H1 (cell line): ENCODE results near the gene NAXD. TPM values are rescaled to one million over a fixed set of nuclear protein-coding genes. Genes with fewer than 3 reads are reported as not detected.

Experiments used
- CTCF ChIA-PET: fragments of 300-600 bp; sonication (Branson Sonifier 250); formaldehyde crosslinking; loops from one replicate; lab custom pipeline; 2021; ENCODE audit not compliant: partially characterized antibody; lab: Charles Lee
- POLR2A ChIA-PET: fragments of 300-600 bp; sonication (Branson Sonifier 250); formaldehyde crosslinking; loops from one replicate; lab custom pipeline; 2021; ENCODE audit warnings: inconsistent platforms; ENCODE audit not compliant: partially characterized antibody; lab: Charles Lee
- DNase-seq, 2 experiments: peaks; one replicate each; pipeline versions ENCODE4 v3.0.0 to v3.0.0-alpha.2; 2010 to 2022; ENCODE audit warnings: low spot score in 2 of 2, low read depth in 1 of 2, mixed read lengths in 1 of 2
- FAIRE-seq: peaks from 2 replicates; lab custom pipeline; 2011; peaks lifted over from hg19 to GRCh38; lab: Jason Lieb, UNC
- H2AFZ ChIP-seq: 2 replicates; pipeline ENCODE4 v1.8.1; 2012; ENCODE audit warnings: low read length, inconsistent platforms
- H2AK5ac ChIP-seq: 2 replicates; pipeline ENCODE4 v1.6.1; 2013; ENCODE audit warnings: low read depth, low read length
- H2BK120ac ChIP-seq: replicated peaks from 2 replicates; pipeline ENCODE3; 2013; ENCODE audit warnings: low read depth, low read length, inconsistent platforms
- H2BK12ac ChIP-seq: 2 replicates; pipeline ENCODE4 v1.6.1; 2013; ENCODE audit warnings: low read depth, low read length
- H2BK15ac ChIP-seq: 2 replicates; pipeline ENCODE4 v1.6.1; 2013; ENCODE audit warnings: low read length
- H2BK20ac ChIP-seq: 2 replicates; pipeline ENCODE4 v1.6.1; 2013; ENCODE audit warnings: low read length
- H2BK5ac ChIP-seq: 2 replicates; pipeline ENCODE4 v1.6.1; 2013; ENCODE audit warnings: low read depth, low read length
- H3K14ac ChIP-seq: 2 replicates; pipeline ENCODE4 v1.6.1; 2013; ENCODE audit warnings: inconsistent platforms; ENCODE audit not compliant: insufficient read length
- H3K18ac ChIP-seq: 2 replicates; pipeline ENCODE4 v1.6.1; 2013; ENCODE audit warnings: low read length; ENCODE audit errors: extremely low read depth
- H3K23ac ChIP-seq: 2 replicates; pipeline ENCODE4 v1.6.1; 2013; ENCODE audit warnings: inconsistent platforms; ENCODE audit not compliant: insufficient read length
- H3K23me2 ChIP-seq: 2 replicates; pipeline ENCODE4 v1.6.1; 2013; ENCODE audit warnings: low read depth, low read length
- H3K27ac ChIP-seq: 2 replicates; pipeline ENCODE4 v1.6.1; 2011; ENCODE audit warnings: low read depth, low read length, inconsistent platforms
- H3K27me3 ChIP-seq, 4 experiments: replicated peaks in 1 of 4; 1 replicate in 1 of 4; 2 replicates in 3 of 4; pipeline versions ENCODE4 v1.6.1 to v1.8.1; 2011 to 2013; ENCODE audit warnings: low read length in 3 of 4, mild to moderate bottlenecking in 3 of 4, inconsistent platforms in 2 of 4, mixed read lengths in 2 of 4, moderate library complexity in 1 of 4; ENCODE audit not compliant: control insufficient read depth in 3 of 4, insufficient read depth in 3 of 4; ENCODE audit errors: extremely low read depth in 1 of 4
- H3K36me3 ChIP-seq, 4 experiments: 2 replicates each; pipeline versions ENCODE4 v1.6.1 to v1.8.1; 2011 to 2013; ENCODE audit warnings: mild to moderate bottlenecking in 4 of 4, low read length in 3 of 4, moderate library complexity in 2 of 4, control low read depth in 1 of 4, inconsistent platforms in 1 of 4; ENCODE audit not compliant: insufficient read depth in 4 of 4, control insufficient read depth in 2 of 4
- H3K4ac ChIP-seq: replicated peaks from 2 replicates; pipeline ENCODE3; 2013; ENCODE audit warnings: low read length, low read depth, mixed read lengths, inconsistent platforms; ENCODE audit not compliant: insufficient read length
- H3K4me1 ChIP-seq, 4 experiments: replicated peaks in 1 of 4; 1 replicate in 1 of 4; 2 replicates in 3 of 4; pipeline versions ENCODE4 v1.6.1 to v1.8.1; 2011 to 2013; ENCODE audit warnings: low read length in 3 of 4, inconsistent platforms in 2 of 4, mixed read lengths in 1 of 4; ENCODE audit not compliant: insufficient read depth in 4 of 4, control insufficient read depth in 3 of 4
- H3K4me2 ChIP-seq, 2 experiments: 2 replicates each; pipeline versions ENCODE4 v1.6.1 to v1.8.1; 2011 to 2013; ENCODE audit warnings: low read depth in 2 of 2, low read length in 2 of 2, control low read depth in 1 of 2, inconsistent platforms in 1 of 2, mild to moderate bottlenecking in 1 of 2; ENCODE audit not compliant: insufficient read depth in 1 of 2
- H3K4me3 ChIP-seq, 4 experiments: fragments of 200-600, 300-600 bp in 1 of 4; sonication (generic), shearing (Covaris generic), sonication (Bioruptor Twin) in 1 of 4; 2 replicates each; pipeline versions ENCODE4 v1.5.1 to v1.8.1; 2011 to 2016; ENCODE audit warnings: low read length in 4 of 4, low read depth in 3 of 4, control low read depth in 2 of 4, inconsistent platforms in 2 of 4, mild to moderate bottlenecking in 2 of 4, mixed read lengths in 1 of 4, moderate library complexity in 1 of 4; ENCODE audit not compliant: insufficient read depth in 2 of 4; ENCODE audit errors: extremely low read depth in 1 of 4
- H3K56ac ChIP-seq: replicated peaks from 2 replicates; pipeline ENCODE3; 2013; ENCODE audit warnings: low read depth, mild to moderate bottlenecking, mixed read lengths, low read length, inconsistent platforms; ENCODE audit not compliant: insufficient read length
- H3K79me1 ChIP-seq: 2 replicates; pipeline ENCODE4 v1.6.1; 2013; ENCODE audit warnings: low read depth, low read length, control low read depth
- H3K79me2 ChIP-seq, 2 experiments: 2 replicates each; pipeline versions ENCODE4 v1.6.1 to v1.8.1; 2012 to 2013; ENCODE audit warnings: low read length in 2 of 2, mild to moderate bottlenecking in 2 of 2, inconsistent platforms in 1 of 2; ENCODE audit not compliant: insufficient read depth in 2 of 2, control insufficient read depth in 1 of 2
- H3K9ac ChIP-seq, 4 experiments: replicated peaks in 1 of 4; 1 replicate in 1 of 4; 2 replicates in 3 of 4; pipeline versions ENCODE4 v1.6.1 to v1.8.1; 2011 to 2013; ENCODE audit warnings: low read depth in 3 of 4, low read length in 3 of 4, control low read depth in 2 of 4, mild to moderate bottlenecking in 2 of 4, moderate library complexity in 2 of 4, inconsistent platforms in 1 of 4; ENCODE audit errors: extremely low read depth in 1 of 4
- H3K9me3 ChIP-seq, 2 experiments: 2 replicates each; pipeline versions ENCODE4 v1.6.1 to v1.8.1; 2012 to 2013; ENCODE audit warnings: mild to moderate bottlenecking in 2 of 2, moderate library complexity in 2 of 2, control low read depth in 1 of 2, inconsistent platforms in 1 of 2, low read depth in 1 of 2, low read length in 1 of 2, mixed read lengths in 1 of 2; ENCODE audit not compliant: insufficient read depth in 2 of 2
- H4K20me1 ChIP-seq, 2 experiments: replicated peaks in 1 of 2; 2 replicates each; pipeline versions ENCODE3 to v1.8.1; 2011 to 2013; ENCODE audit warnings: inconsistent platforms in 2 of 2, low read length in 2 of 2, mild to moderate bottlenecking in 1 of 2; ENCODE audit not compliant: insufficient read depth in 2 of 2, control insufficient read depth in 1 of 2
- H4K5ac ChIP-seq: 2 replicates; pipeline ENCODE4 v1.6.1; 2013; ENCODE audit warnings: low read length, low read depth, mixed read lengths, inconsistent platforms; ENCODE audit not compliant: insufficient read length
- H4K8ac ChIP-seq: 2 replicates; pipeline ENCODE4 v1.8.0; 2013; ENCODE audit warnings: mild to moderate bottlenecking, moderate library complexity, low read length, inconsistent platforms; ENCODE audit not compliant: insufficient read depth; ENCODE audit errors: extremely low read depth
- H4K91ac ChIP-seq: replicated peaks from 2 replicates; pipeline ENCODE3; 2013; ENCODE audit warnings: low read length, mixed read lengths, inconsistent platforms; ENCODE audit not compliant: insufficient read length
- HDAC2 ChIP-seq, 2 experiments: fragments of 300-600 bp in 1 of 2; sonication (generic) in 1 of 2; IDR thresholded peaks; 2 replicates each; pipeline ENCODE4 v1.6.1; 2011 to 2012; ENCODE audit warnings: low read depth in 2 of 2, low read length in 2 of 2, mild to moderate bottlenecking in 2 of 2, moderate library complexity in 2 of 2, borderline replicate concordance in 1 of 2, inconsistent platforms in 1 of 2
- JUN ChIP-seq: IDR thresholded peaks from 2 replicates; pipeline ENCODE4 v1.6.1; 2011; ENCODE audit warnings: low read depth, mild to moderate bottlenecking, improper control_type of control experiment, low read length
- MAFK ChIP-seq: IDR thresholded peaks from 2 replicates; pipeline ENCODE4 v1.6.1; 2012; ENCODE audit warnings: low read depth, mild to moderate bottlenecking, improper control_type of control experiment, low read length
- POU5F1 ChIP-seq: IDR thresholded peaks from 2 replicates; pipeline ENCODE4 v1.6.1; 2011; ENCODE audit warnings: low read depth, mild to moderate bottlenecking, low read length, moderate library complexity
- SAP30 ChIP-seq: fragments of 300-600 bp; sonication (generic); IDR thresholded peaks from 2 replicates; pipeline ENCODE4 v1.7.1; 2012; ENCODE audit warnings: low read length, moderate library complexity, mild to moderate bottlenecking, inconsistent platforms; ENCODE audit not compliant: insufficient read depth, insufficient replicate concordance
- TAF7 ChIP-seq: optimal IDR thresholded peaks from 2 replicates; pipeline ENCODE3; 2011; ENCODE audit warnings: low read depth, mild to moderate bottlenecking, inconsistent platforms, low read length, moderate library complexity, borderline replicate concordance
- WGBS, 2 experiments: shearing (Covaris generic) in 1 of 2; methylation state at CpG; one replicate each; pipeline versions ENCODE4 v1.1.6 to v1.1.7; 2013 to 2015; ENCODE audit warnings: low lambda C conversion rate in 2 of 2, mixed read lengths in 2 of 2, inconsistent platforms in 1 of 2, low coverage in 1 of 2, missing lambda C conversion rate in 1 of 2; ENCODE audit not compliant: insufficient replicate concordance in 2 of 2, insufficient coverage in 1 of 2, insufficient read length in 1 of 2; ENCODE audit errors: extremely low coverage in 1 of 2, missing lambda C conversion rate in 1 of 2; 5-methylcytosine and 5-hydroxymethylcytosine counted together
- polyA plus RNA-seq, 7 experiments: library from polyadenylated mRNA; depleted of rRNA in 3 of 7; stranded (reverse) in 5 of 7; unstranded in 2 of 7; fragments of >200 nt in 5 of 7; fragments of 200-250 nt in 2 of 7; gene quantifications; 1 replicate in 5 of 7; 2 replicates in 1 of 7; 4 replicates in 1 of 7; pipeline versions ENCODE4 v1.2.1 to v1.2.3, GENCODE V29; 2011 to 2013; ENCODE audit warnings: missing spikeins in 2 of 7, mixed read lengths in 2 of 7
- total RNA-seq: library from RNA; stranded (reverse); fragmentation: NEBNext Ultra II Directional; extraction: Animal tissue kit (Norgen Biotek cat#: 25700); gene quantifications from 2 replicates; pipeline ENCODE4 v1.2.1, GENCODE V29; 2021
- TF ChIP-seq, protein P1 (sequence below): IDR thresholded peaks from 2 replicates; pipeline ENCODE4 v1.6.1; 2011; ENCODE audit warnings: low read depth, mild to moderate bottlenecking, low read length; ENCODE audit not compliant: insufficient read depth

NAXD gene
- total and polyA plus RNA-seq, 2 of the 8 experiments (the other 6 are each of a cell fraction or from before 2014, with no cell fraction given): 25.4 to 35.5 TPM

DNA sequence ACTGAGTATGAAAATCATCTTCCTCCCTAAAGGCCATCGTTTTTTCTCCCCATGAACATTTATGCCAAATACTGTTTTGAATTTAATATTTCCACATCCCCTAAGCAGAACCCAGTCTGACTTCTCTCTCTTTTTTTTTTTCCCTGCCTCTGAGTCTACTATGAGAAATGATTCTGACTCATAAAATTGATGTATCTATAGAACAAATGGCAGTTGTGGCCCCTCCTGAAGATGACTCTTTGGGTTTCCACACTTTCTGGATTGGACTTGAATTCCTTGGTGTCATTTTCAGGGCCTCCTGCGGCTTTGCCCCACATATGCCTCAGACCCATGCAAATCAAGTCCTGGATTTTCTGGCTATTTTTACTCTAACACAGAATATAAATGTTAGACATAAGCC, 22.7 kb upstream of the NAXD start:
- Histone ChIP-seq H3K27me3 (no peaks in the 10 kb centered on the region), H2BK12ac (no peak overlapping the region), H3K56ac (no peak overlapping the region), H4K91ac (no peak overlapping the region), H3K9ac (no peak overlapping the region), H3K79me1 (no peaks in the 10 kb centered on the region), H2BK20ac (no peak overlapping the region), H3K23ac (no peak overlapping the region), H3K79me2 (no peaks in the 10 kb centered on the region), H3K4me3 (no peak overlapping the region), H2BK15ac (no peak overlapping the region), H3K23me2 (no peaks in the 10 kb centered on the region), H3K4ac (no peak overlapping the region), H3K36me3 (no peaks in the 10 kb centered on the region), H2BK5ac (no peak overlapping the region), H2BK120ac (no peak overlapping the region), H4K20me1 (no peaks in the 10 kb centered on the region), H3K14ac (no peak overlapping the region), H4K5ac (no peak overlapping the region), H3K18ac (no peak overlapping the region), H2AFZ (no peak overlapping the region), H4K8ac (no peak overlapping the region), H2AK5ac (no peak overlapping the region; the same call in 1 of the 2 replicates), H3K4me1 (peaks cover 0 to 3% (median 2%) of the 10 kb centered on the region in 4 experiments; a peak in 4 of 7 replicates), H3K27ac (no peak overlapping the region), H3K4me2 (no peak overlapping the region), H3K9me3 (no peaks in the 10 kb centered on the region)
- CTCF ChIA-PET: interaction anchor here (0.7 to 1.9 kb wide), 4 partner anchors 23 to 78 kb away, joined by 3 to 16 read pairs (median 5); no protein-coding TSS in a partner anchor
- POLR2A ChIA-PET: no interaction called here
- TF ChIP-seq SAP30: no peak
- no peak for TF ChIP-seq MAFK
- TF ChIP-seq JUN: no peak
- TF ChIP-seq HDAC2 (IDR thresholded peaks at IDR 0.05; ENCODE audit: borderline replicate concordance in 1 of 2, low read depth in 2 of 2, low read length in 2 of 2): no peak
- TF ChIP-seq, protein P1, sequence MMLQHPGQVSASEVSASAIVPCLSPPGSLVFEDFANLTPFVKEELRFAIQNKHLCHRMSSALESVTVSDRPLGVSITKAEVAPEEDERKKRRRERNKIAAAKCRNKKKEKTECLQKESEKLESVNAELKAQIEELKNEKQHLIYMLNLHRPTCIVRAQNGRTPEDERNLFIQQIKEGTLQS: no peak
- TF ChIP-seq POU5F1: no peak
- no peak for TF ChIP-seq TAF7
- FAIRE-seq (no peak), DNase-seq (no peak)
- 89% methylated on average over 2 of the region's 2 CpGs; no CpG with 5 or more reads in 1 of the 2 experiments for WGBS, 2 experiments
